ENCODE results near the gene LPIN3. TPM values are rescaled to one million over a fixed set of nuclear protein-coding genes. Genes with fewer than 3 reads are reported as not detected.

The LPIN3 gene
- total RNA-seq, 1 donor from 2014 or later: 1.2 TPM

GRCh38 chr20:41314386-41314785 lies 26.2 kb upstream of the LPIN3 start:
- Mint-ChIP-seq H3K27me3 (peaks cover 6% of the 10 kb centered on the region), H3K9me3 (no peaks in the 10 kb centered on the region), H3K36me3 (ENCODE audit: low read depth) (no peaks in the 10 kb centered on the region), H3K27ac (no peak overlapping the region), H3K4me3 (no peak overlapping the region), H3K4me1 (peaks cover 20% of the 10 kb centered on the region)
- intact Hi-C loops (cut with micrococcal nuclease): loop anchor here (10.0 kb wide), 1 partner anchor 290 kb away; the partner anchor contains the start of gene TOP1
- DNase-seq: no peak

- peaks cover 20% of the 10 kb centered on the region for H3K4me1 Mint-ChIP-seq
- intact Hi-C loops (cut with micrococcal nuclease): loop anchor here (2.0 to 10.0 kb wide), 3 partner anchors 291 to 377 kb away; partner anchors contain the start of genes CHD6 and TOP1
Measured at GRCh38 chr20:41316051-41316450, 24.6 kb upstream of the LPIN3 start.

GRCh38 chr20:41316602-41317545 lies 23.7 kb upstream of the LPIN3 start:
- H3K27me3 Mint-ChIP-seq: peaks cover 8% of the 10 kb centered on the region
- peak; percentile 88 for DNase-seq
- H3K4me3 Mint-ChIP-seq: peak overlapping the region; percentile 88
- intact Hi-C loops (cut with micrococcal nuclease): loop anchor here (1.0 to 10.0 kb wide), 7 partner anchors 12 to 376 kb away; partner anchors contain the start of genes CHD6, LPIN3 and TOP1
- peak overlapping the region; percentile 87 for H3K27ac Mint-ChIP-seq
- no peaks in the 10 kb centered on the region for H3K9me3 Mint-ChIP-seq
- peaks cover 20% of the 10 kb centered on the region for H3K4me1 Mint-ChIP-seq
- H3K36me3 Mint-ChIP-seq (ENCODE audit: low read depth): no peaks in the 10 kb centered on the region

More at GRCh38 chr20:41316051-41316450, 24.6 kb upstream of the LPIN3 start:
- Mint-ChIP-seq H3K9me3 (no peaks in the 10 kb centered on the region), H3K27me3 (peaks cover 8% of the 10 kb centered on the region), H3K4me3 (peak overlapping the region; percentile 88), H3K36me3 (ENCODE audit: low read depth) (no peaks in the 10 kb centered on the region), H3K27ac (no peak overlapping the region)
- no peak for DNase-seq

- Mint-ChIP-seq H3K27me3 (peaks cover 8% of the 10 kb centered on the region), H3K9me3 (no peaks in the 10 kb centered on the region), H3K4me3 (peak within 1 kb of the TSS; percentile 88), H3K36me3 (ENCODE audit: low read depth) (no peaks in the 10 kb centered on the region), H3K27ac (peak within 1 kb of the TSS; percentile 87), H3K4me1 (peaks cover 20% of the 10 kb centered on the region)
- peak; percentile 99 for DNase-seq
- intact Hi-C loops (cut with micrococcal nuclease): loop anchor here (1.0 to 10.0 kb wide), 7 partner anchors 12 to 375 kb away; partner anchors contain the start of genes CHD6, LPIN3 and TOP1
Measured at GRCh38 chr20:41317546-41318270, 22.9 kb upstream of the LPIN3 start, which contains the start of gene ZHX3. Gene ZHX3, minus strand, starts transcription at chr20:41317731. Its CDS starts 112,815 bp downstream, at chr20:41204916.

- intact Hi-C loops (cut with micrococcal nuclease): loop anchor here (5.0 to 10.0 kb wide), 2 partner anchors 293 to 299 kb away; partner anchors contain the start of genes CHD6 and TOP1
- no peaks in the 10 kb centered on the region for H3K36me3 Mint-ChIP-seq (ENCODE audit: low read depth)
- H3K27me3 Mint-ChIP-seq: peaks cover 8% of the 10 kb centered on the region
- H3K9me3 Mint-ChIP-seq: no peaks in the 10 kb centered on the region
- peaks cover 20% of the 10 kb centered on the region for H3K4me1 Mint-ChIP-seq
- peak; percentile 62 for DNase-seq
- H3K4me3 Mint-ChIP-seq: peak overlapping the region; percentile 65
- peak overlapping the region; percentile 49 for H3K27ac Mint-ChIP-seq
Measured at GRCh38 chr20:41318271-41318649, 22.4 kb upstream of the LPIN3 start.

GRCh38 chr20:41320441-41320840 lies 20.2 kb upstream of the LPIN3 start:
- no peak overlapping the region for H3K27ac Mint-ChIP-seq
- H3K27me3 Mint-ChIP-seq: peaks cover 8% of the 10 kb centered on the region
- peaks cover 17% of the 10 kb centered on the region for H3K4me1 Mint-ChIP-seq

GRCh38 chr20:41320976-41321375 lies 19.6 kb upstream of the LPIN3 start:
- peaks cover 14% of the 10 kb centered on the region for H3K4me1 Mint-ChIP-seq
- peaks cover 8% of the 10 kb centered on the region for H3K27me3 Mint-ChIP-seq
- H3K27ac Mint-ChIP-seq: no peak overlapping the region
- DNase-seq: no peak
- no peaks in the 10 kb centered on the region for H3K36me3 Mint-ChIP-seq (ENCODE audit: low read depth)
- intact Hi-C loops (cut with micrococcal nuclease): no loop called here
- H3K4me3 Mint-ChIP-seq: no peak overlapping the region
- H3K9me3 Mint-ChIP-seq: no peaks in the 10 kb centered on the region

More at GRCh38 chr20:41320441-41320840, 20.2 kb upstream of the LPIN3 start:
- Mint-ChIP-seq H3K36me3 (ENCODE audit: low read depth) (no peaks in the 10 kb centered on the region), H3K9me3 (no peaks in the 10 kb centered on the region), H3K4me3 (no peak overlapping the region)
- DNase-seq: no peak
- intact Hi-C loops (cut with micrococcal nuclease): no loop called here

GRCh38 chr20:41327178-41327577 lies 13.4 kb upstream of the LPIN3 start:
- Mint-ChIP-seq H3K36me3 (ENCODE audit: low read depth) (no peaks in the 10 kb centered on the region), H3K27ac (no peak overlapping the region), H3K4me1 (peaks cover 12% of the 10 kb centered on the region), H3K27me3 (no peaks in the 10 kb centered on the region), H3K9me3 (no peaks in the 10 kb centered on the region), H3K4me3 (no peak overlapping the region)
- no peak for DNase-seq
- intact Hi-C loops (cut with micrococcal nuclease): no loop called here

GRCh38 chr20:41329435-41330342 lies 10.9 kb upstream of the LPIN3 start:
- Mint-ChIP-seq H3K36me3 (ENCODE audit: low read depth) (no peaks in the 10 kb centered on the region), H3K4me1 (peaks cover 12% of the 10 kb centered on the region), H3K27ac (peak overlapping the region; percentile 83), H3K27me3 (peaks cover 3% of the 10 kb centered on the region), H3K9me3 (no peaks in the 10 kb centered on the region), H3K4me3 (no peak overlapping the region)
- DNase-seq: peak; percentile 86
- intact Hi-C loops (cut with micrococcal nuclease): loop anchor here (1.0 kb wide), 2 partner anchors 11 to 12 kb away; partner anchors contain the start of genes LPIN3 and ZHX3

GRCh38 chr20:41330343-41330720 lies 10.3 kb upstream of the LPIN3 start:
- no peak for DNase-seq
- Mint-ChIP-seq H3K4me1 (peaks cover 12% of the 10 kb centered on the region), H3K4me3 (no peak overlapping the region), H3K27ac (no peak overlapping the region), H3K27me3 (peaks cover 3% of the 10 kb centered on the region), H3K9me3 (no peaks in the 10 kb centered on the region), H3K36me3 (ENCODE audit: low read depth) (no peaks in the 10 kb centered on the region)
- intact Hi-C loops (cut with micrococcal nuclease): no loop called here

- DNase-seq: no peak
- H3K9me3 Mint-ChIP-seq: no peaks in the 10 kb centered on the region
- intact Hi-C loops (cut with micrococcal nuclease): no loop called here
- H3K27ac Mint-ChIP-seq: no peak overlapping the region
- peaks cover 3% of the 10 kb centered on the region for H3K27me3 Mint-ChIP-seq
- no peaks in the 10 kb centered on the region for H3K36me3 Mint-ChIP-seq (ENCODE audit: low read depth)
- peaks cover 12% of the 10 kb centered on the region for H3K4me1 Mint-ChIP-seq
- H3K4me3 Mint-ChIP-seq: no peak overlapping the region
Measured at GRCh38 chr20:41330941-41331340, 9.7 kb upstream of the LPIN3 start.

GRCh38 chr20:41331731-41332130 lies 8.9 kb upstream of the LPIN3 start:
- no peak for DNase-seq
- no peaks in the 10 kb centered on the region for H3K36me3 Mint-ChIP-seq (ENCODE audit: low read depth)
- no peak overlapping the region for H3K4me3 Mint-ChIP-seq
- H3K9me3 Mint-ChIP-seq: no peaks in the 10 kb centered on the region
- H3K27ac Mint-ChIP-seq: no peak overlapping the region
- peaks cover 3% of the 10 kb centered on the region for H3K27me3 Mint-ChIP-seq
- intact Hi-C loops (cut with micrococcal nuclease): no loop called here
- peaks cover 12% of the 10 kb centered on the region for H3K4me1 Mint-ChIP-seq

- DNase-seq: no peak
- Mint-ChIP-seq H3K36me3 (ENCODE audit: low read depth) (no peaks in the 10 kb centered on the region), H3K27ac (no peak overlapping the region), H3K27me3 (peaks cover 7% of the 10 kb centered on the region), H3K4me3 (no peak overlapping the region), H3K4me1 (peaks cover 9% of the 10 kb centered on the region), H3K9me3 (no peaks in the 10 kb centered on the region)
- intact Hi-C loops (cut with micrococcal nuclease): no loop called here
Measured at GRCh38 chr20:41334036-41334435, 6.6 kb upstream of the LPIN3 start.
